Mesothelial cell of epicardium (in vitro differentiated cells): Measurements from ENCODE around the gene HMG20A. TPM values are rescaled to one million over a fixed set of nuclear protein-coding genes. Genes with fewer than 3 reads are reported as not detected.

Source experiments
- DNase-seq, 2 experiments: peaks; one replicate each; pipeline ENCODE4 v3.0.0; 2021; ENCODE audit warnings: low spot score in 2 of 2; ENCODE audit not compliant: unreplicated experiment in 2 of 2
- H3K27ac Mint-ChIP-seq: 2 replicates; pipeline ENCODE4 v1.8.0; 2021; ENCODE audit warnings: mixed read lengths
- H3K27me3 Mint-ChIP-seq: 2 replicates; pipeline ENCODE4 v1.8.0; 2021; ENCODE audit warnings: low read depth, mixed read lengths
- H3K36me3 Mint-ChIP-seq: 2 replicates; pipeline ENCODE4 v1.8.0; 2021; ENCODE audit warnings: mixed read lengths
- H3K4me1 Mint-ChIP-seq: 2 replicates; pipeline ENCODE4 v1.8.0; 2021; ENCODE audit warnings: mixed read lengths
- H3K4me3 Mint-ChIP-seq: 2 replicates; pipeline ENCODE4 v1.8.0; 2021; ENCODE audit warnings: mild to moderate bottlenecking, moderate library complexity, mixed read lengths
- H3K9me3 Mint-ChIP-seq: 2 replicates; pipeline ENCODE4 v1.8.0; 2021; ENCODE audit warnings: mixed read lengths
- CTCF ChIP-seq: fragments of 200-600 bp; sonication (generic); IDR thresholded peaks from one replicate; pipeline ENCODE4 v1.5.0; 2021; ENCODE audit warnings: antibody characterized with exemption; ENCODE audit not compliant: unreplicated experiment
- total RNA-seq: library from RNA; stranded (reverse); gene quantifications from 3 replicates; pipeline ENCODE4 v1.2.1, GENCODE V29; 2021

The HMG20A gene
- total RNA-seq, 1 donor from 2014 or later = 70.5 TPM

- DNase-seq = no peak
- TF ChIP-seq CTCF = no peak
- peak overlapping the region; percentile 96 for H3K27ac Mint-ChIP-seq
Observed at GRCh38 chr15:77528290-77528967, 107.7 kb downstream of the HMG20A start.

GRCh38 chr15:77528968-77529319, 108.3 kb downstream of the HMG20A start:
- TF ChIP-seq CTCF = no peak
- Mint-ChIP-seq H3K4me3 (peak overlapping the region; percentile 15), H3K9me3 (peaks cover 3% of the 10 kb centered on the region), H3K27ac (peak overlapping the region; percentile 96), H3K27me3 (no peaks in the 10 kb centered on the region), H3K4me1 (peaks cover 70% of the 10 kb centered on the region), H3K36me3 (no peaks in the 10 kb centered on the region)
- DNase-seq = no peak

More at GRCh38 chr15:77528290-77528967, 107.7 kb downstream of the HMG20A start:
- Mint-ChIP-seq H3K4me1 (peaks cover 65% of the 10 kb centered on the region), H3K27me3 (no peaks in the 10 kb centered on the region), H3K4me3 (peak overlapping the region; percentile 15), H3K36me3 (no peaks in the 10 kb centered on the region), H3K9me3 (peaks cover 3% of the 10 kb centered on the region)

- no peak for DNase-seq
- Mint-ChIP-seq H3K9me3 (peaks cover 3% of the 10 kb centered on the region), H3K4me3 (no peak overlapping the region), H3K36me3 (no peaks in the 10 kb centered on the region), H3K4me1 (peaks cover 77% of the 10 kb centered on the region), H3K27ac (no peak overlapping the region), H3K27me3 (no peaks in the 10 kb centered on the region)
- TF ChIP-seq CTCF = no peak
Observed at GRCh38 chr15:77529394-77530159, 108.9 kb downstream of the HMG20A start.

- Mint-ChIP-seq H3K27me3 (no peaks in the 10 kb centered on the region), H3K4me3 (no peak overlapping the region), H3K4me1 (peaks cover 68% of the 10 kb centered on the region), H3K36me3 (no peaks in the 10 kb centered on the region), H3K9me3 (peaks cover 3% of the 10 kb centered on the region), H3K27ac (peak overlapping the region; percentile 75)
- no peak for TF ChIP-seq CTCF
- no peak for DNase-seq
Observed at GRCh38 chr15:77530576-77530975, 109.9 kb downstream of the HMG20A start.

- H3K4me1 Mint-ChIP-seq = peaks cover 60% of the 10 kb centered on the region
- DNase-seq = no peak
- no peaks in the 10 kb centered on the region for H3K27me3 Mint-ChIP-seq
- no peak overlapping the region for H3K27ac Mint-ChIP-seq
- TF ChIP-seq CTCF = no peak
- no peak overlapping the region for H3K4me3 Mint-ChIP-seq
- peaks cover 3% of the 10 kb centered on the region for H3K9me3 Mint-ChIP-seq
- H3K36me3 Mint-ChIP-seq = no peaks in the 10 kb centered on the region
Observed at GRCh38 chr15:77531191-77532000, 110.7 kb downstream of the HMG20A start.
